PC-3 (cell line): ENCODE data around the gene DGKD. TPM values are rescaled to one million over a fixed set of nuclear protein-coding genes. Genes with fewer than 3 reads are reported as not detected.

Source experiments
- ATAC-seq: fragments of 200-7000 bp; cut with Tn5 transposase; 2 replicates; pipeline ENCODE4 v1.9.1; 2020; ENCODE audit warnings: mild to moderate bottlenecking, moderate library complexity
- BruUV-seq: library from RNA; stranded (reverse); fragments of 400-500 nt; replicated peaks from 2 replicates; lab custom pipeline; 2021; lab: Mats Ljungman, UMichigan
- CTCF ChIA-PET: fragments of 300-600 bp; sonication (Branson Sonifier 250); formaldehyde crosslinking; loops from one replicate; lab custom pipeline; 2022; ENCODE audit warnings: antibody characterized with exemption; lab: Charles Lee
- POLR2A ChIA-PET: fragments of 300-600 bp; sonication (Branson Sonifier 250); formaldehyde crosslinking; loops from one replicate; lab custom pipeline; 2022; ENCODE audit warnings: antibody characterized with exemption; ENCODE audit not compliant: unreplicated experiment; lab: Charles Lee
- DNase-seq: peaks from one replicate; pipeline ENCODE4 v3.0.0-alpha.2; 2015
- H2AFZ ChIP-seq: fragments of 300-600 bp; sonication (generic); 2 replicates; pipeline ENCODE4 v1.6.0; 2016; ENCODE audit warnings: antibody characterized with exemption, low read length
- H3F3A ChIP-seq: fragments of 300-600 bp; sonication (generic); one replicate; pipeline ENCODE4 v1.6.0; 2017; ENCODE audit warnings: antibody characterized with exemption, low read length, control low read depth, mild to moderate bottlenecking; ENCODE audit not compliant: unreplicated experiment
- H3K27ac ChIP-seq: fragments of 300-600 bp; sonication (generic); 2 replicates; pipeline ENCODE4 v1.5.1; 2016; ENCODE audit warnings: mild to moderate bottlenecking, low read length
- H3K27me3 ChIP-seq: fragments of 300-600 bp; sonication (generic); 2 replicates; pipeline ENCODE4 v1.6.1; 2016; ENCODE audit warnings: low read length, mixed read lengths
- H3K36me3 ChIP-seq: fragments of 300-600 bp; sonication (generic); 2 replicates; pipeline ENCODE4 v1.6.1; 2016; ENCODE audit warnings: low read depth, mixed run types, low read length, mixed read lengths
- H3K4me1 ChIP-seq: fragments of 300-600 bp; sonication (generic); 2 replicates; pipeline ENCODE4 v1.5.1; 2016; ENCODE audit warnings: low read length; ENCODE audit not compliant: insufficient read depth
- H3K4me2 ChIP-seq: fragments of 300-600 bp; sonication (generic); 2 replicates; pipeline ENCODE4 v1.6.0; 2016; ENCODE audit warnings: low read length
- H3K4me3 ChIP-seq: fragments of 300-600 bp; sonication (generic); 2 replicates; pipeline ENCODE4 v1.5.1; 2016; ENCODE audit warnings: mild to moderate bottlenecking, low read length, mixed read lengths
- H3K79me2 ChIP-seq: fragments of 300-600 bp; sonication (generic); 2 replicates; pipeline ENCODE4 v1.6.1; 2017; ENCODE audit warnings: low read length, mixed read lengths
- H3K9ac ChIP-seq: fragments of 300-600 bp; sonication (generic); 2 replicates; pipeline ENCODE4 v1.6.0; 2016; ENCODE audit warnings: mild to moderate bottlenecking, low read length
- H3K9me2 ChIP-seq: fragments of 300-600 bp; sonication (generic); replicated peaks from 2 replicates; pipeline ENCODE4 v1.6.1; 2016; ENCODE audit warnings: mixed run types, low read length, mixed read lengths
- H3K9me3 ChIP-seq: fragments of 300-600 bp; sonication (generic); 2 replicates; pipeline ENCODE4 v1.6.1; 2016; ENCODE audit warnings: low read length, mixed read lengths
- H4K20me1 ChIP-seq: fragments of 300-600 bp; sonication (generic); 2 replicates; pipeline ENCODE4 v1.6.1; 2016; ENCODE audit warnings: low read length, mixed read lengths
- CTCF ChIP-seq: fragments of 300-600 bp; sonication (generic); conservative IDR thresholded peaks from 2 replicates; pipeline ENCODE4 v1.5.1; 2017; ENCODE audit warnings: antibody characterized with exemption, low read depth, mild to moderate bottlenecking, low read length
- EZH2 ChIP-seq: fragments of 300-600 bp; sonication (generic); IDR thresholded peaks from one replicate; pipeline ENCODE4 v1.6.1; 2017; ENCODE audit warnings: antibody characterized with exemption, mild to moderate bottlenecking, low read length; ENCODE audit not compliant: unreplicated experiment
- EZH2phosphoT487 ChIP-seq: fragments of 300-600 bp; sonication (generic); IDR thresholded peaks from 2 replicates; pipeline ENCODE4 v1.6.1; 2018; ENCODE audit warnings: mild to moderate bottlenecking, antibody characterized with exemption, low read length, borderline replicate concordance
- intact Hi-C: fragments of 100-400 bp; cut with micrococcal nuclease; formaldehyde crosslinking; loops from 2 replicates; pipeline ENCODE4 v1.9.0; 2023
- total RNA-seq: library from RNA; depleted of rRNA; stranded (reverse); fragments of >200 nt; gene quantifications from 2 replicates; pipeline ENCODE4 v1.2.3, GENCODE V29; 2014

Gene DGKD
- total RNA-seq, 1 experiment from 2014 or later = 23.3 TPM

GRCh38 chr2:233495503-233496496, 141.5 kb downstream of the DGKD start:
- POLR2A ChIA-PET = interaction anchor here (0.6 to 0.7 kb wide), 2 partner anchors 17 to 47 kb away, joined by 3 to 5 read pairs; no protein-coding TSS in a partner anchor
- H3K9me3 ChIP-seq = no peaks in the 10 kb centered on the region
- DNase-seq = no peak
- peak; percentile 84 for ATAC-seq
- peaks cover 21% of the 10 kb centered on the region for H3K36me3 ChIP-seq
- H3K9ac ChIP-seq = no peak overlapping the region
- intact Hi-C loops = no loop called here
- no peaks in the 10 kb centered on the region for H3K79me2 ChIP-seq
- CTCF ChIA-PET = no interaction called here
- no peaks in the 10 kb centered on the region for H3K9me2 ChIP-seq
- no peak overlapping the region for H3K4me3 ChIP-seq
- BruUV-seq = no TSS peak
- no peaks in the 10 kb centered on the region for H3K27me3 ChIP-seq
- no peak overlapping the region for H3K4me2 ChIP-seq
- H2AFZ ChIP-seq = no peak overlapping the region
- TF ChIP-seq EZH2 (no peak), EZH2phosphoT487 (no peak), CTCF (no peak)
- peaks cover 16% of the 10 kb centered on the region for H3K4me1 ChIP-seq
- H3F3A ChIP-seq = no peaks in the 10 kb centered on the region
- no peaks in the 10 kb centered on the region for H4K20me1 ChIP-seq
- H3K27ac ChIP-seq = no peak overlapping the region

- no peak overlapping the region for H2AFZ ChIP-seq
- no peaks in the 10 kb centered on the region for H3K79me2 ChIP-seq
- H3F3A ChIP-seq = no peaks in the 10 kb centered on the region
- H3K9me3 ChIP-seq = 0 out of 2 replicates have a peak, but pooled peaks cover 3% of the 10 kb centered on the region
- no peak overlapping the region for H3K27ac ChIP-seq
- ChIA-PET POLR2A (no interaction called here), CTCF (no interaction called here)
- BruUV-seq = no TSS peak
- intact Hi-C loops = no loop called here
- TF ChIP-seq EZH2 (no peak), EZH2phosphoT487 (no peak), CTCF (no peak)
- no peak overlapping the region for H3K9ac ChIP-seq
- H3K36me3 ChIP-seq = peaks cover 23% of the 10 kb centered on the region
- no peaks in the 10 kb centered on the region for H3K27me3 ChIP-seq
- H3K4me3 ChIP-seq = no peak overlapping the region
- H3K9me2 ChIP-seq = no peaks in the 10 kb centered on the region
- peaks cover 28% of the 10 kb centered on the region for H3K4me1 ChIP-seq
- ATAC-seq (no peak), DNase-seq (no peak)
- no peak overlapping the region for H3K4me2 ChIP-seq
- H4K20me1 ChIP-seq = no peaks in the 10 kb centered on the region
Observed at GRCh38 chr2:233497692-233498091, 143.4 kb downstream of the DGKD start.

- no peaks in the 10 kb centered on the region for H3K9me2 ChIP-seq
- intact Hi-C loops = no loop called here
- H3K4me3 ChIP-seq = no peak overlapping the region
- no peak overlapping the region for H3K27ac ChIP-seq
- H4K20me1 ChIP-seq = no peaks in the 10 kb centered on the region
- ChIA-PET CTCF (no interaction called here), POLR2A (no interaction called here)
- no peak for TF ChIP-seq EZH2
- TF ChIP-seq EZH2phosphoT487 = no peak
- no peak for TF ChIP-seq CTCF
- peaks cover 28% of the 10 kb centered on the region for H3K4me1 ChIP-seq
- H3K4me2 ChIP-seq = no peak overlapping the region
- no peaks in the 10 kb centered on the region for H3K27me3 ChIP-seq
- no peaks in the 10 kb centered on the region for H3K79me2 ChIP-seq
- DNase-seq = no peak
- no peak overlapping the region for H2AFZ ChIP-seq
- ATAC-seq = no peak
- H3K9me3 ChIP-seq = peaks cover 8% of the 10 kb centered on the region; the same call in 1 of the 2 replicates
- BruUV-seq = no TSS peak
- no peak overlapping the region for H3K9ac ChIP-seq
- H3K36me3 ChIP-seq = peaks cover 27% of the 10 kb centered on the region
- no peaks in the 10 kb centered on the region for H3F3A ChIP-seq
Observed at GRCh38 chr2:233498126-233498525, 143.8 kb downstream of the DGKD start.
